ENCODE data around the gene CACFD1. TPM values are rescaled to one million over a fixed set of nuclear protein-coding genes. Genes with fewer than 3 reads are reported as not detected.

The CACFD1 gene
- total RNA-seq, 1 experiment from 2014 or later: 13.2 TPM

- in situ Hi-C loops (cut with HindIII; ENCODE audit: low pct_unique_long_range_greater_than_20kb, low sequenced_read_pairs): no loop called here
- DNase-seq (ENCODE audit: low read depth): no peak
Observed at GRCh38 chr9:133507246-133507965, 47.6 kb downstream of the CACFD1 start.

- no peak for DNase-seq (ENCODE audit: low read depth)
- in situ Hi-C loops (cut with HindIII; ENCODE audit: low pct_unique_long_range_greater_than_20kb, low sequenced_read_pairs): no loop called here
Observed at GRCh38 chr9:133508046-133508445, 48.3 kb downstream of the CACFD1 start.

GRCh38 chr9:133509179-133510083, 49.7 kb downstream of the CACFD1 start:
- in situ Hi-C loops (cut with HindIII; ENCODE audit: low pct_unique_long_range_greater_than_20kb, low sequenced_read_pairs): no loop called here
- DNase-seq (ENCODE audit: low read depth): no peak

GRCh38 chr9:133510926-133511505, 51.2 kb downstream of the CACFD1 start:
- DNase-seq (ENCODE audit: low read depth): no peak
- in situ Hi-C loops (cut with HindIII; ENCODE audit: low pct_unique_long_range_greater_than_20kb, low sequenced_read_pairs): no loop called here

GRCh38 chr9:133511607-133512006, 51.8 kb downstream of the CACFD1 start:
- DNase-seq (ENCODE audit: low read depth): no peak
- in situ Hi-C loops (cut with HindIII; ENCODE audit: low pct_unique_long_range_greater_than_20kb, low sequenced_read_pairs): no loop called here

GRCh38 chr9:133512253-133513213, 52.8 kb downstream of the CACFD1 start:
- no peak for DNase-seq (ENCODE audit: low read depth)
- in situ Hi-C loops (cut with HindIII; ENCODE audit: low pct_unique_long_range_greater_than_20kb, low sequenced_read_pairs): no loop called here

GRCh38 chr9:133513214-133514100, 53.7 kb downstream of the CACFD1 start:
- DNase-seq (ENCODE audit: low read depth): no peak
- in situ Hi-C loops (cut with HindIII; ENCODE audit: low pct_unique_long_range_greater_than_20kb, low sequenced_read_pairs): no loop called here

GRCh38 chr9:133514460-133515239, 54.9 kb downstream of the CACFD1 start:
- in situ Hi-C loops (cut with HindIII; ENCODE audit: low pct_unique_long_range_greater_than_20kb, low sequenced_read_pairs): no loop called here
- no peak for DNase-seq (ENCODE audit: low read depth)

GRCh38 chr9:133515240-133515610, 55.4 kb downstream of the CACFD1 start:
- in situ Hi-C loops (cut with HindIII; ENCODE audit: low pct_unique_long_range_greater_than_20kb, low sequenced_read_pairs): no loop called here
- DNase-seq (ENCODE audit: low read depth): no peak

GRCh38 chr9:133515615-133516255, 56.0 kb downstream of the CACFD1 start:
- in situ Hi-C loops (cut with HindIII; ENCODE audit: low pct_unique_long_range_greater_than_20kb, low sequenced_read_pairs): no loop called here
- no peak for DNase-seq (ENCODE audit: low read depth)

GRCh38 chr9:133516256-133516960, 56.6 kb downstream of the CACFD1 start:
- in situ Hi-C loops (cut with HindIII; ENCODE audit: low pct_unique_long_range_greater_than_20kb, low sequenced_read_pairs): no loop called here
- DNase-seq (ENCODE audit: low read depth): no peak

GRCh38 chr9:133516961-133517350, 57.2 kb downstream of the CACFD1 start:
- DNase-seq (ENCODE audit: low read depth): no peak
- in situ Hi-C loops (cut with HindIII; ENCODE audit: low pct_unique_long_range_greater_than_20kb, low sequenced_read_pairs): no loop called here

GRCh38 chr9:133517711-133518110, 57.9 kb downstream of the CACFD1 start:
- in situ Hi-C loops (cut with HindIII; ENCODE audit: low pct_unique_long_range_greater_than_20kb, low sequenced_read_pairs): no loop called here
- no peak for DNase-seq (ENCODE audit: low read depth)

- DNase-seq (ENCODE audit: low read depth): no peak
- in situ Hi-C loops (cut with HindIII; ENCODE audit: low pct_unique_long_range_greater_than_20kb, low sequenced_read_pairs): no loop called here
Observed at GRCh38 chr9:133518200-133518599, 58.4 kb downstream of the CACFD1 start.

GRCh38 chr9:133518706-133519449, 59.1 kb downstream of the CACFD1 start:
- in situ Hi-C loops (cut with HindIII; ENCODE audit: low pct_unique_long_range_greater_than_20kb, low sequenced_read_pairs): no loop called here

More at GRCh38 chr9:133518706-133519449, 59.1 kb downstream of the CACFD1 start:
- DNase-seq (ENCODE audit: low read depth): no peak

Measured in Caki2 (cell line).